Neural cell (in vitro differentiated cells): ENCODE results near the gene BTG2. TPM values are rescaled to one million over a fixed set of nuclear protein-coding genes. Genes with fewer than 3 reads are reported as not detected.

Experiments
- H2AFZ ChIP-seq: fragments of 200-600, 300-800 bp; sonication (generic), shearing (Covaris generic); 2 replicates; pipeline ENCODE4 v1.6.0; 2014; ENCODE audit warnings: low read depth, mild to moderate bottlenecking, antibody characterized with exemption, low read length, moderate library complexity
- H3F3A ChIP-seq: fragments of 200-600 bp; shearing (Covaris generic); 2 replicates; pipeline ENCODE4 v1.6.1; 2016; ENCODE audit warnings: mild to moderate bottlenecking, moderate library complexity, mixed read lengths, antibody characterized with exemption, low read length; ENCODE audit not compliant: insufficient read depth, poor library complexity, severe bottlenecking
- H3K27ac ChIP-seq: fragments of 200-600, 300-800 bp; sonication (generic), shearing (Covaris generic); 2 replicates; pipeline ENCODE4 v1.5.1; 2014; ENCODE audit warnings: mild to moderate bottlenecking, low read length, moderate library complexity
- H3K27me3 ChIP-seq: fragments of 300-800, 200-600 bp; sonication (generic), shearing (Covaris generic); 2 replicates; pipeline ENCODE4 v1.6.0; 2014; ENCODE audit warnings: mild to moderate bottlenecking, low read depth, low read length, moderate library complexity; ENCODE audit not compliant: insufficient read depth
- H3K36me3 ChIP-seq: fragments of 300-800, 200-600 bp; sonication (generic), shearing (Covaris generic); 2 replicates; pipeline ENCODE4 v1.5.1; 2014; ENCODE audit warnings: mild to moderate bottlenecking, antibody characterized with exemption, low read length, moderate library complexity; ENCODE audit not compliant: insufficient read depth
- H3K4me2 ChIP-seq: fragments of 300-800, 200-600 bp; sonication (generic), shearing (Covaris generic); 2 replicates; pipeline ENCODE4 v1.6.0; 2014; ENCODE audit warnings: mild to moderate bottlenecking, low read length
- H3K4me3 ChIP-seq: fragments of 300-800, 200-600 bp; sonication (generic), shearing (Covaris generic); 2 replicates; pipeline ENCODE4 v1.5.1; 2014; ENCODE audit warnings: mild to moderate bottlenecking, low read length, moderate library complexity
- H3K79me2 ChIP-seq: fragments of 200-600 bp; shearing (Covaris generic); replicated peaks from 2 replicates; pipeline ENCODE4 v1.6.0; 2014; ENCODE audit warnings: mild to moderate bottlenecking, low read length, moderate library complexity; ENCODE audit not compliant: insufficient read depth
- H3K9ac ChIP-seq: fragments of 300-800, 200-600 bp; sonication (generic), shearing (Covaris generic); 2 replicates; pipeline ENCODE4 v1.6.1; 2016; ENCODE audit warnings: mild to moderate bottlenecking, low read length, mixed read lengths
- H3K9me2 ChIP-seq: fragments of 200-600 bp; shearing (Covaris generic); 2 replicates; pipeline ENCODE4 v1.6.1; 2016; ENCODE audit warnings: mild to moderate bottlenecking, low read length, mixed read lengths; ENCODE audit not compliant: insufficient read depth
- H3K9me3 ChIP-seq: fragments of 200-600, 300-800 bp; sonication (generic), shearing (Covaris generic); 2 replicates; pipeline ENCODE4 v1.6.1; 2016; ENCODE audit warnings: mild to moderate bottlenecking, mixed run types, low read length, moderate library complexity, mixed read lengths
- H4K20me1 ChIP-seq: fragments of 200-600 bp; shearing (Covaris generic); 2 replicates; pipeline ENCODE4 v1.6.1; 2016; ENCODE audit warnings: mild to moderate bottlenecking, mixed run types; ENCODE audit not compliant: insufficient read depth
- EP300 ChIP-seq: fragments of 450-650 bp; conservative IDR thresholded peaks from 2 replicates; pipeline ENCODE4 v1.6.1; 2014; ENCODE audit warnings: antibody characterized with exemption, mild to moderate bottlenecking, moderate library complexity; ENCODE audit not compliant: poor library complexity, severe bottlenecking
- EZH2 ChIP-seq: fragments of 200-600, 300-800 bp; shearing (Covaris generic), sonication (generic); IDR thresholded peaks from 2 replicates; pipeline ENCODE4 v1.6.1; 2014; ENCODE audit warnings: antibody characterized with exemption, low read length, borderline replicate concordance, mild to moderate bottlenecking; ENCODE audit not compliant: insufficient read depth, poor library complexity, severe bottlenecking
- MXI1 ChIP-seq: fragments of 450-650 bp; conservative IDR thresholded peaks from 2 replicates; pipeline ENCODE4 v1.6.1; 2014; ENCODE audit warnings: antibody characterized with exemption, mild to moderate bottlenecking; ENCODE audit not compliant: poor library complexity, severe bottlenecking
- POLR2AphosphoS5 ChIP-seq: IDR thresholded peaks from 2 replicates; pipeline ENCODE4 v1.6.1; 2012
- RAD21 ChIP-seq: fragments of 450-650 bp; conservative IDR thresholded peaks from 2 replicates; pipeline ENCODE4 v1.6.1; 2014; ENCODE audit warnings: antibody characterized with exemption, mild to moderate bottlenecking, moderate library complexity
- SMC3 ChIP-seq: fragments of 450-650 bp; conservative IDR thresholded peaks from 2 replicates; pipeline ENCODE4 v1.6.1; 2014; ENCODE audit warnings: antibody characterized with exemption, mild to moderate bottlenecking, moderate library complexity; ENCODE audit not compliant: poor library complexity
- TAF1 ChIP-seq: IDR thresholded peaks from 2 replicates; pipeline ENCODE4 v1.6.1; 2012; ENCODE audit warnings: low read depth
- polyA plus RNA-seq: library from polyadenylated mRNA; depleted of rRNA; stranded (reverse); fragments of >200 nt; gene quantifications from 2 replicates; pipeline ENCODE4 v1.2.3, GENCODE V29; 2014
- TF ChIP-seq, protein P1 (sequence below): fragments of 450-650 bp; IDR thresholded peaks from 2 replicates; pipeline ENCODE4 v1.5.1; 2014; ENCODE audit warnings: antibody characterized with exemption, mild to moderate bottlenecking, moderate library complexity; ENCODE audit not compliant: poor library complexity, severe bottlenecking
- TF ChIP-seq, protein P2 (sequence below): IDR thresholded peaks from 2 replicates; pipeline ENCODE4 v1.6.1; 2012; ENCODE audit warnings: borderline replicate concordance

Gene BTG2
- polyA plus RNA-seq, 1 donor from 2014 or later: 4.1 TPM

DNA sequence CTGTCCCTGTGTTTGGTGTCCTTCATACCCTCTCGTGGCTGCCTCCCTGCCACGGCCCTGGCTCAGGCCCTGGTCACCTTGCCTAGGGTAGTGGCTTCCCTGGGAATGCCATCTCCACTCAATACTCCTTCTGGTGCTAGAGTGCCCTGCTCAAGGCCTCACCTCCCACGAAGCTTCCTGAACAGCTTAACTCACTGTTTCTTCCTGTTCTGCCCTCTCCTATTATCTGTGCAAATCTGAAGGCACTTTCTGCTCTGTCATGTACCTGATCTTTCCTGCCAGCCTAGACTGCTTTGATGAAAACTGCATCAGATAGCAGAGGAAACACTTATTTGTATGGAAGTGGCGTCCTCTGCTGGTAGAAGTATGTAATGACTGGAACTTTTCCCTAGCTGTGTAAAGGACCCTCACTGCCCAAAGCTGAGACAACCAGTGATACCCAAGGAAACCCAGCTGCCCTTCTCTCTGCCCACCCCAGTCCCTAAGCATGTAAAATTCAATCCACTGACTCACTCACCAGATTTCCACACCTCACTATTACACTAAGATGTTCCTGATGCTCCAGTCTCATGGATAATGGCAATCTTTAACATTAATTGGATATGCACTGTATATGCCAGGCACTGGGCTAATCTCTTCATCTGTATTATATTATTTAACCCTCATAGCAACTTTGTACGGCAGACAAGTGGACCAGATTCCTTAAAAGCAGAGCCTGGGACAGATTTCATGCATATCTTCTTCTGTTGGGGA, 36.2 kb upstream of the BTG2 start:
- H3K9ac ChIP-seq: no peak overlapping the region

DNA sequence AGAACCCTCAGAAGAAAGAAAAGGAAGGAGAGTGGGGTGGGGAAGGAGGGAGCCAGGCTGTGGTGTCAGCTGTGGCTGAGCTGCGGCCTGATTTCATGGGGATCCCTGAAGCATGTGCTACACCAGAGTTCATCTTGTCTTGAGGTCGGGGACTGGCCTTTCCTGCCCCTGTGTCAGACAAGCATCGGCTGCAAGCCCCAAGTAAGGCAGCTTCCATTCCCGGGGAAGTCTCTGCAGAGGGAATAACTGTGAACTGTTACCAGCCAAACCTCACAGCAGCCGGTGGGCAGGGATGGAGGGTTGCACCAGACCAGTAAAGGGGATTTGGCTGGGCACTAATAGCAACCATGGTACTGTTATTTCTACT, 35.7 kb upstream of the BTG2 start:
- Histone ChIP-seq H4K20me1 (no peaks in the 10 kb centered on the region), H3K27ac (no peak overlapping the region), H3K9me2 (no peaks in the 10 kb centered on the region), H3K4me3 (no peak overlapping the region), H3K9ac (no peak overlapping the region), H3K27me3 (no peaks in the 10 kb centered on the region), H3K4me2 (no peak overlapping the region), H3K36me3 (no peaks in the 10 kb centered on the region), H3K9me3 (no peaks in the 10 kb centered on the region), H3K79me2 (no peaks in the 10 kb centered on the region), H3F3A (no peaks in the 10 kb centered on the region), H2AFZ (no peak overlapping the region)
- TF ChIP-seq EP300 (no peak), MXI1 (no peak), EZH2 (no peak), TAF1 (no peak), SMC3 (no peak), RAD21 (no peak), POLR2AphosphoS5 (no peak)
- TF ChIP-seq, protein P1, sequence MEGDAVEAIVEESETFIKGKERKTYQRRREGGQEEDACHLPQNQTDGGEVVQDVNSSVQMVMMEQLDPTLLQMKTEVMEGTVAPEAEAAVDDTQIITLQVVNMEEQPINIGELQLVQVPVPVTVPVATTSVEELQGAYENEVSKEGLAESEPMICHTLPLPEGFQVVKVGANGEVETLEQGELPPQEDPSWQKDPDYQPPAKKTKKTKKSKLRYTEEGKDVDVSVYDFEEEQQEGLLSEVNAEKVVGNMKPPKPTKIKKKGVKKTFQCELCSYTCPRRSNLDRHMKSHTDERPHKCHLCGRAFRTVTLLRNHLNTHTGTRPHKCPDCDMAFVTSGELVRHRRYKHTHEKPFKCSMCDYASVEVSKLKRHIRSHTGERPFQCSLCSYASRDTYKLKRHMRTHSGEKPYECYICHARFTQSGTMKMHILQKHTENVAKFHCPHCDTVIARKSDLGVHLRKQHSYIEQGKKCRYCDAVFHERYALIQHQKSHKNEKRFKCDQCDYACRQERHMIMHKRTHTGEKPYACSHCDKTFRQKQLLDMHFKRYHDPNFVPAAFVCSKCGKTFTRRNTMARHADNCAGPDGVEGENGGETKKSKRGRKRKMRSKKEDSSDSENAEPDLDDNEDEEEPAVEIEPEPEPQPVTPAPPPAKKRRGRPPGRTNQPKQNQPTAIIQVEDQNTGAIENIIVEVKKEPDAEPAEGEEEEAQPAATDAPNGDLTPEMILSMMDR: no peak
- TF ChIP-seq, protein P2, sequence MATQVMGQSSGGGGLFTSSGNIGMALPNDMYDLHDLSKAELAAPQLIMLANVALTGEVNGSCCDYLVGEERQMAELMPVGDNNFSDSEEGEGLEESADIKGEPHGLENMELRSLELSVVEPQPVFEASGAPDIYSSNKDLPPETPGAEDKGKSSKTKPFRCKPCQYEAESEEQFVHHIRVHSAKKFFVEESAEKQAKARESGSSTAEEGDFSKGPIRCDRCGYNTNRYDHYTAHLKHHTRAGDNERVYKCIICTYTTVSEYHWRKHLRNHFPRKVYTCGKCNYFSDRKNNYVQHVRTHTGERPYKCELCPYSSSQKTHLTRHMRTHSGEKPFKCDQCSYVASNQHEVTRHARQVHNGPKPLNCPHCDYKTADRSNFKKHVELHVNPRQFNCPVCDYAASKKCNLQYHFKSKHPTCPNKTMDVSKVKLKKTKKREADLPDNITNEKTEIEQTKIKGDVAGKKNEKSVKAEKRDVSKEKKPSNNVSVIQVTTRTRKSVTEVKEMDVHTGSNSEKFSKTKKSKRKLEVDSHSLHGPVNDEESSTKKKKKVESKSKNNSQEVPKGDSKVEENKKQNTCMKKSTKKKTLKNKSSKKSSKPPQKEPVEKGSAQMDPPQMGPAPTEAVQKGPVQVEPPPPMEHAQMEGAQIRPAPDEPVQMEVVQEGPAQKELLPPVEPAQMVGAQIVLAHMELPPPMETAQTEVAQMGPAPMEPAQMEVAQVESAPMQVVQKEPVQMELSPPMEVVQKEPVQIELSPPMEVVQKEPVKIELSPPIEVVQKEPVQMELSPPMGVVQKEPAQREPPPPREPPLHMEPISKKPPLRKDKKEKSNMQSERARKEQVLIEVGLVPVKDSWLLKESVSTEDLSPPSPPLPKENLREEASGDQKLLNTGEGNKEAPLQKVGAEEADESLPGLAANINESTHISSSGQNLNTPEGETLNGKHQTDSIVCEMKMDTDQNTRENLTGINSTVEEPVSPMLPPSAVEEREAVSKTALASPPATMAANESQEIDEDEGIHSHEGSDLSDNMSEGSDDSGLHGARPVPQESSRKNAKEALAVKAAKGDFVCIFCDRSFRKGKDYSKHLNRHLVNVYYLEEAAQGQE: no peak

More for the DNA sequence above, 36.2 kb upstream of the BTG2 start:
- no peak overlapping the region for H3K4me2 ChIP-seq
- H3K36me3 ChIP-seq: no peaks in the 10 kb centered on the region
- H3F3A ChIP-seq: no peaks in the 10 kb centered on the region
- no peak overlapping the region for H2AFZ ChIP-seq
- H3K79me2 ChIP-seq: no peaks in the 10 kb centered on the region
- H3K27ac ChIP-seq: no peak overlapping the region
- H3K9me2 ChIP-seq: no peaks in the 10 kb centered on the region
- TF ChIP-seq RAD21 (peak; percentile 93), SMC3 (peak; percentile 94), MXI1 (no peak), EZH2 (no peak)
- TF ChIP-seq, protein P1: peak; percentile 97
- H3K9me3 ChIP-seq: no peaks in the 10 kb centered on the region
- no peak overlapping the region for H3K4me3 ChIP-seq
- no peaks in the 10 kb centered on the region for H4K20me1 ChIP-seq
- no peaks in the 10 kb centered on the region for H3K27me3 ChIP-seq
